Hepatocyte (in vitro differentiated cells): ENCODE results near the gene PRR14L. TPM values are rescaled to one million over a fixed set of nuclear protein-coding genes. Genes with fewer than 3 reads are reported as not detected.
A peak's percentile ranks its signal among the peaks of the same experiment; 100 is the strongest.

ENCODE experiments used
- DNase-seq: peaks from one replicate; pipeline ENCODE4 v3.0.0-alpha.2; 2016; ENCODE audit warnings: low spot score
- H2AFZ ChIP-seq: fragments of 200-600 bp; sonication (generic); 2 replicates; pipeline ENCODE4 v1.6.0; 2016; ENCODE audit warnings: antibody characterized with exemption, mild to moderate bottlenecking
- H3K27ac ChIP-seq: fragments of 200-600 bp; sonication (generic); 2 replicates; pipeline ENCODE4 v1.5.1; 2016; ENCODE audit warnings: mild to moderate bottlenecking
- H3K27me3 ChIP-seq: fragments of 200-600 bp; sonication (generic); 2 replicates; pipeline ENCODE4 v1.6.1; 2016
- H3K36me3 ChIP-seq: fragments of 200-600 bp; sonication (generic); replicated peaks from 2 replicates; pipeline ENCODE4 v1.5.1; 2016; ENCODE audit warnings: low read depth; ENCODE audit not compliant: insufficient read depth
- H3K4me1 ChIP-seq: fragments of 200-600 bp; sonication (generic); 2 replicates; pipeline ENCODE4 v1.5.1; 2016; ENCODE audit warnings: mild to moderate bottlenecking, moderate library complexity; ENCODE audit not compliant: insufficient read depth
- H3K4me2 ChIP-seq: fragments of 200-600 bp; sonication (generic); 2 replicates; pipeline ENCODE4 v1.6.0; 2016
- H3K4me3 ChIP-seq: fragments of 200-600 bp; sonication (generic); 2 replicates; pipeline ENCODE4 v1.5.1; 2016; ENCODE audit warnings: mild to moderate bottlenecking
- H3K79me2 ChIP-seq: fragments of 200-600 bp; sonication (generic); 2 replicates; pipeline ENCODE4 v1.6.0; 2017; ENCODE audit warnings: mild to moderate bottlenecking
- H3K9me2 ChIP-seq: fragments of 200-600 bp; sonication (generic); replicated peaks from 2 replicates; pipeline ENCODE4 v1.6.0; 2017; ENCODE audit warnings: mild to moderate bottlenecking; ENCODE audit not compliant: insufficient read depth
- H3K9me3 ChIP-seq: fragments of 200-600 bp; sonication (generic); 2 replicates; pipeline ENCODE4 v1.5.1; 2016; ENCODE audit warnings: low read depth, mild to moderate bottlenecking
- H4K20me1 ChIP-seq: fragments of 200-600 bp; sonication (generic); 2 replicates; pipeline ENCODE4 v1.6.0; 2016; ENCODE audit warnings: mild to moderate bottlenecking; ENCODE audit not compliant: insufficient read depth, poor library complexity, severe bottlenecking
- CTCF ChIP-seq: fragments of 200-600 bp; sonication (generic); IDR thresholded peaks from 2 replicates; pipeline ENCODE4 v1.5.1; 2016; ENCODE audit warnings: antibody characterized with exemption, mild to moderate bottlenecking; ENCODE audit not compliant: poor library complexity
- EZH2 ChIP-seq: fragments of 200-600 bp; sonication (generic); IDR thresholded peaks from 2 replicates; pipeline ENCODE4 v1.6.1; 2016; ENCODE audit warnings: antibody characterized with exemption, mild to moderate bottlenecking, borderline replicate concordance
- EZH2phosphoT487 ChIP-seq: fragments of 200-600 bp; sonication (generic); IDR thresholded peaks from one replicate; pipeline ENCODE4 v1.6.1; 2018; ENCODE audit warnings: antibody characterized with exemption, mild to moderate bottlenecking, low read depth, moderate library complexity; ENCODE audit not compliant: unreplicated experiment, severe bottlenecking
- WGBS: methylation state at CpG from one replicate; pipeline ENCODE4 v1.1.6; 2016; ENCODE audit warnings: low lambda C conversion rate; ENCODE audit errors: missing lambda C conversion rate; 5-methylcytosine and 5-hydroxymethylcytosine counted together
- polyA plus RNA-seq: library from polyadenylated mRNA; unstranded; fragments of >200 nt; fragmentation: Nextera tagmentation; extraction: Ambion mirVana; gene quantifications from 2 replicates; pipeline ENCODE4 v1.2.1, GENCODE V29; 2016
- total RNA-seq: library from RNA; depleted of rRNA; stranded (reverse); fragments of >200 nt; gene quantifications from 2 replicates; pipeline ENCODE4 v1.2.3, GENCODE V29; 2014

Gene PRR14L
- total and polyA plus RNA-seq, 2 experiments from 2014 or later: 13.2 to 30.4 TPM

GRCh38 chr22:31737932-31738331 is 12.0 kb downstream of the PRR14L start:
- peaks cover 8% of the 10 kb centered on the region for H3K4me1 ChIP-seq
- peaks cover 26% of the 10 kb centered on the region for H4K20me1 ChIP-seq
- H3K9me2 ChIP-seq: no peaks in the 10 kb centered on the region
- no peaks in the 10 kb centered on the region for H3K9me3 ChIP-seq
- TF ChIP-seq CTCF (no peak), EZH2phosphoT487 (no peak), EZH2 (no peak)
- no peaks in the 10 kb centered on the region for H3K27me3 ChIP-seq
- H3K27ac ChIP-seq: no peak overlapping the region
- H3K79me2 ChIP-seq: peaks cover 92% of the 10 kb centered on the region
- no peak for DNase-seq
- no peak overlapping the region for H3K4me3 ChIP-seq
- H2AFZ ChIP-seq: no peak overlapping the region
- H3K4me2 ChIP-seq: no peak overlapping the region
- WGBS: 94% methylated on average over 5 of the region's 5 CpGs
- H3K36me3 ChIP-seq: no peaks in the 10 kb centered on the region

GRCh38 chr22:31736458-31736857 is 13.5 kb downstream of the PRR14L start:
- WGBS: 98% methylated on average over 2 of the region's 2 CpGs
- Histone ChIP-seq H3K4me3 (no peak overlapping the region), H3K27ac (no peak overlapping the region), H3K9me3 (no peaks in the 10 kb centered on the region), H2AFZ (no peak overlapping the region), H4K20me1 (peaks cover 14% of the 10 kb centered on the region), H3K9me2 (no peaks in the 10 kb centered on the region), H3K27me3 (no peaks in the 10 kb centered on the region), H3K36me3 (no peaks in the 10 kb centered on the region), H3K79me2 (peaks cover 79% of the 10 kb centered on the region), H3K4me1 (peaks cover 17% of the 10 kb centered on the region), H3K4me2 (no peak overlapping the region)
- TF ChIP-seq CTCF (no peak), EZH2phosphoT487 (no peak), EZH2 (no peak)
- DNase-seq: no peak

GRCh38 chr22:31734512-31734911 is 15.4 kb downstream of the PRR14L start:
- H3K9me2 ChIP-seq: no peaks in the 10 kb centered on the region
- H2AFZ ChIP-seq: no peak overlapping the region
- 74% methylated on average over 1 of the region's 1 CpG for WGBS
- no peak overlapping the region for H3K4me3 ChIP-seq
- H3K36me3 ChIP-seq: no peaks in the 10 kb centered on the region
- TF ChIP-seq EZH2: no peak
- no peak for TF ChIP-seq EZH2phosphoT487
- TF ChIP-seq CTCF: no peak
- peaks cover under 1% of the 10 kb centered on the region for H4K20me1 ChIP-seq
- H3K27me3 ChIP-seq: no peaks in the 10 kb centered on the region
- H3K4me2 ChIP-seq: no peak overlapping the region
- no peaks in the 10 kb centered on the region for H3K9me3 ChIP-seq
- peaks cover 13% of the 10 kb centered on the region for H3K4me1 ChIP-seq
- H3K27ac ChIP-seq: peak overlapping the region; percentile 63
- no peak for DNase-seq
- H3K79me2 ChIP-seq: peaks cover 76% of the 10 kb centered on the region
